Stimulated activated CD4-positive, alpha-beta T cell treated with anti-CD3 and anti-CD28 coated beads, Interleukin-4, amount 100 ng/mL, for 1 hour (primary cell): ENCODE measurements around the gene INPP5D.
"Not testable (repeated sequence)": the region's sequence is repeated elsewhere in the genome, so short reads cannot be mapped to it uniquely, and the experiment has no call there.

Experiments
- DNase-seq: peaks from one replicate; pipeline ENCODE4 v3.0.0-alpha.2; 2020

The INPP5D gene

DNA sequence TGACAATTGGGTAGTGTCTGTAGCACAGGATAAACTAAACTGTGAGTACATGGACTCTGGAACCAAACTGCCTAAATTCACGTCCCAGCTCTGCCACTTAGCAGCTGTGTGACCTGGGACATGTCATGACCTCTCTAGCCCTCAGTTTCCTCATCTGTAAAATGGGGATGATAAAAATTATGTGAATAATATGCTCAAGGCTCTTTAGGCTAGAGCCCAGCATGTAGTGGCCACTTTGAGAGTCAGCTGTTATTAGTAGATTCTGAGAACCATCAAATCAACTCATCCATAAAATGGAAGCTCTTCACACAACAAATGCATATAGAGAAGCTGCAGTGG is 87.7 kb downstream of the INPP5D start:
- DNase-seq, result no peak

- no peak for DNase-seq
Observed at GRCh38 chr2:233148354-233148753, 88.2 kb downstream of the INPP5D start.

GRCh38 chr2:233152541-233152940 is 92.4 kb downstream of the INPP5D start:
- DNase-seq, result no peak

DNA sequence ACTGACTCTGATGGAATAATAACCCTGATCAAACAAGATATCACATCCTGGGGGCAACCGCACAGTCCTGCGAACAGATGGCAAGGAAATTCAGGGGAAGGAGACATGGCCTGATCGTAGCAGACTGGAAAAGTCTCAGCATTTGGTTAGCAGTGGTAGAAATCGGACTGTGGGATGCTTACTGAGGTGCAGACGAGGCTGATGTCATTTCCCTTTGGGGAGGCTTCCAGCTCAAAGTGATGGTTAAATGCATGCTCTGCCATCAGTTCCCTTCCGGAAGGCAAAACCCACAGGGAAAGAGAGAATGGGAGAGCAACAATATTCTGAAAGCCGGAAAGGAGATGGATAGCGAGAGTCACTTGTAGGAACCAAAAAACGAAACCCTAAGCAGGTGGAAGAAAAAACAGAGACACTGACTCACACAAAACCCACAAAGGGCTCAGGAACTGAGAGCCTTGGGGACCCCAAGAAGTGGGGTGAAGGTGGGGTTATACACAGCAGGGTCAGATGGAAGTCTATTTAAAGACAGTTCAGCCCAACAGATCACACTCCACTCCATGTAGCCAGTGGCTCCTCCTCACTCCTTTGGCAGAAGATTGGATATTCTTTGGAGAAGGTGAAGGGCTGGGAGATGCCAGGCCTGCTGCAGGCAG is 93.1 kb downstream of the INPP5D start:
- no peak for DNase-seq

DNA sequence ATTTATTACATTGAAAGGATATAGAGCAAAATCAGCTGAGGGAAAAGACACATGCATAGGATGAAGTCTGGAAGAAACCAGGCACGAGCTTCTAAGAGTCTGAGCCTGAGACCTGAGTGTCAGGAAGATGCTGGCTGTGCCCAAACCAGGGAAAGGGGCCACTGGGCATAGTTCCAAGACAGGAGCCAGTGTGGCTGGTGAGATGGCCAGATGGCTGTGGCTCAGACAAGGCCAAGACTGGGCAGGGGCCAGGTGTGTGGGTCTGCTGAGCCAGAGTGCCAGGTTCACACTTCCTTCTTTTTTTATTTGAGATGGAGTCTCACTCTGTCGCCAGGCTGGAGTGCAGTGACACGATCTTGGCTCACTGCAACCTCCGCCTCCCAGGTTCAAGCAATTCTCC is 95.9 kb downstream of the INPP5D start:
- no peak for DNase-seq

DNA sequence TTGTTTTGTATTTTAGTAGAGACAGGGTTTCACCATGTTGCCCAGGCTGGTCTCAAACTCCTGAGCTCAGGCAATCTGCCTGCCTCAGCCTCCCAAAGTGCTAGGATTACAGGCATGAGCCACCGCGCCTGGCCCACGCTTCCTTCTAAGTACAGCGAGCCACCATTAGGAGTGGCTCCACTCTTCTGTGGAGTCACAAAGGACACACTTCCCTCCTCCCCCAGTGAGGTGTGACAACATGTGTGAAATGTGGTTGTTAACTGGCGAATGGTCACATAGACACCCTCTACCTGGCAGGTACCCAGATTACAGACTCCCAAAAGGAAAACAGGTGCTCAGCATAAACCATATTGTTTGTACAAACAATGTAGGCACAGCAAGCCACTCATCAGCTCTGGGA is 96.3 kb downstream of the INPP5D start:
- DNase-seq, result not testable (repeated sequence)

- no peak for DNase-seq
Observed at GRCh38 chr2:233161730-233162129, 101.6 kb downstream of the INPP5D start.

DNA sequence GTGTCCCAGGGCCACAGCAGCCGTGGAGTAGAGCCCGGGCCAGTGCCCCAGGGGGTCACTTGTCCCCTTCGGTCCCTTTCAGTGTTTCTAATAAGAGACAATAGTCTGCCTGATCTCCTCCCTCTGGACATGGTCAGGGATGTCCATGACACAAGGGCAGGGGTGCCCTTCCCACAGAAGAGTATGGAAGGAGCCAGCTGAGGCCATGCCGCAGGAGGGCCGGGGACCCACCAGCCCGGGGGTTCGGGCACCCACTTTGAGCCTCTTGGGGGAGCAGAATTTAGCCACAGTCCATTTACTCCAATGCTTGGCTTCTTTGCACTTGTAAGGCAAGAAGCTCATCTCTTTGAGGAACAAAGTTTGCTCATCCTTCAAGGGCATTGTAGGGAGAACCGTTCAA is 102.6 kb downstream of the INPP5D start:
- no peak for DNase-seq

DNA sequence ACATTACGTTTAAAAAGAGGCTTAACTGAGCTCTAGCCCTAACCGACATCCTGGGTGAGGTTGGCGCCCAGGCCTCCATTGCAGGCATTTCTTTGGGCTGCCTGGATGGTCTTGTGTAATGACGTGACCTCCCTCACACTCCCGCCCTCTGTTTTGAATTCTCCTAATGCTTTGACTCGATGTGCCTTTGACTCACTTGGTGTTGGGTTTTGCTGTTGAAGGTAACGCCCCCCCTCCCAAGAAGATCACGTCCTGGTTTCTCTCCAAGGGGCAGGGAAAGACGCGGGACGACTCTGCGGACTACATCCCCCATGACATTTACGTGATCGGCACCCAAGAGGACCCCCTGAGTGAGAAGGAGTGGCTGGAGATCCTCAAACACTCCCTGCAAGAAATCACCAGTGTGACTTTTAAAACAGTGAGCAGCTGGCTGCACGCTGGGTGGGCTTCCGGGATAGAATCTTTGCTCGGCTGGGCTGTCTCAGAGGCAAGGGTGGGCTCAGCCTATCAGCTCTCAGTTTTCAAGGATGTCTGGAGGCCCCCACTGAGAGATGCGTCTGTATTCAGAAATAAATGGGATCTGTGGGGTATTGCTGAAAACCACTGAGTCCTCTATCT is 103.5 kb downstream of the INPP5D start:
- DNase-seq, result no peak

- DNase-seq, result no peak
Observed at GRCh38 chr2:233164128-233164635, 104.0 kb downstream of the INPP5D start.

- no peak for DNase-seq
Observed at GRCh38 chr2:233164967-233165366, 104.8 kb downstream of the INPP5D start.

DNA sequence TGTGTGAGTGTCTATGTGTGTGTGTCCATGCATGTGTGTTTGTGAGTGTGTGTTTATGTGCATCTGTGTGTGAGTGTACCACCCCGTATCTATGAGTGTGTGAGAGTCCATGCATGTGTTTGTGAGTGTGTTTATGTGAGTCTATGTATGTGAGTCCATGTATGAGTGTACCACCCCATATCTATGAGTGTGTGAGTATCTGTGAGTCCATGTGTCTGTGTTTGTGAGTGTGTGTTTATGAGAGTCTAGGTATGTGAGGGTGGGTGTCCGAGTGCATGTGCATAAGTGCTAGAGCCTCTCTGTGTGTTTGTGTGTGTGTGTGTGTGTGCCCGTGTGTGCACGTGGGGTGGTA is 105.4 kb downstream of the INPP5D start:
- no peak for DNase-seq

DNA sequence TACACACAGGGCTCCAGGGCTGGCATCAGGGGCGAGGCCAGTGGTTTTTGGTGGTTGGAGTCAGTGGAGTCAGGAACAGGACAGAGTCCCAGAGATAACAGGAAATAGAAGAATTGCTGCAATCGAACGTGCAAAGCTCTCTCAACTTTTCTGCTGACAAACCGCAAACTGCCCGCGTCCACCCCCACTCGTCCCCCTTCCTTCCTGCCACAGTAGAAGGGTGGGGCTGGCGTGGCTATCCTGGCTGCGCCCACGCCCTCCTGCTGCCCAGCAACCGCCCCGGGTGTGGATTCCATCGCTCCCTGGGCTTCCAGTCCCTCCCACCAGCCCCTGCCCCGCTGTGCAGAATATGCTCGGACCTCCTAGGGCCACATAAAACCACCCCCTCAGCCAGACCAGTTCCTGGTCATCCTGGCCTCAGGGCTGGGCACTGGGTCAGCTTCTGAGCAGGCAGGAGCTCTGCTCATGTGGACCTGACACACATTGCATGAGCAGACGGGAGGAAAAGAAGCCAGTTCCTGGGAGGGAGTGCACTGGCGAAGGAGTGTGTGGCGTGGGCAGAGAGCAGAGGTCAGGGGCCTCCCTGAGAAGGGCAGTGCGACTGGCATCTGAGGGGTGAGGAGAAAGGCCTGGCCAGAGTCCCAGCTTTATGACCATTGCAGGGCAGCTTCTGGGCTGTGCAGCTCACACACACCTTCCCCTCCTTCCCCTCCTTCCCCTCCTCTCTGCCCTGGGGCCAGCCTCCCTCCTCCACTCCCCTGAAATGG is 105.9 kb downstream of the INPP5D start:
- DNase-seq, result no peak

DNA sequence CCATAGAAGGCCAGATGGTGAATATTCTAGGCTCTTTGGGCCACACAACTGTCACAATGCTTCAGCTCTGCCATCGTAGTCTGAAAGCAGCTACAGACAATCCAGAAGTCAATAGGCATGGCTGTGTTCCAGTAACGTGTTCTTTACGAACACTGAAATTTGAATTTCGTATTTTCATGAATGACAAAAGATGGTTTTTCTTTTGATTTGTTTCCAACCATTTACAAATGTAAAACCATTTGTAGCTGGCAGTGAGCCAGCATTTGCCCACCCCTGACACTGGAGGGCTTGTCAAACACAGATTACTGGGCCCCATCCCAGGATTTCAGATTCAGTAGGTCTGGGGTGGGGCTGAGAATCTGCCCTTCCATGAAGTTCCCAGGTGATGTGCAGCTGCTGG is 108.3 kb downstream of the INPP5D start:
- DNase-seq, result no peak

DNA sequence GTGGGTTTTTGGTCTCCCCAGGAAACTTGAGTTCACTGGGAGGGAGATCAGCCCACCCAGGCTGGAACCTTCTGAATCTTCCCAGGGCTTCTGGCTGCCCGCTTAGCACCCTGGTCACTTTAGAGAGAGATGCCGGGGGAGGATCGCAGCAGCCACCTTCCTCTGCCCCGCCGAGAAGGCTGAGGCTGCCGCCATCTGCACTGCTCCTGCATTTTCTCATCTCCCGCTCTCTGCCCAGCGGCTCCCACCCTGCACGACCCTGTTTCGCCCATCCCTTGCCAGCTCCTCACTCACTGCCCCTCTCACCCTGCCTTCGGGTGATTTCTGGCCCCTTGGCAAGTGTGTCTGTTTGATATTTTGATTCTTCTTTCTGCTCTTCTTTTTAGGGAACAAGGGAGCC is 108.8 kb downstream of the INPP5D start:
- no peak for DNase-seq

GRCh38 chr2:233171344-233171743 is 111.2 kb downstream of the INPP5D start:
- no peak for DNase-seq

GRCh38 chr2:233173115-233173514 is 113.0 kb downstream of the INPP5D start:
- DNase-seq, result no peak

GRCh38 chr2:233174137-233174536 is 114.0 kb downstream of the INPP5D start:
- DNase-seq, result no peak

- DNase-seq, result no peak
Observed at GRCh38 chr2:233178994-233179847, 119.1 kb downstream of the INPP5D start.

DNA sequence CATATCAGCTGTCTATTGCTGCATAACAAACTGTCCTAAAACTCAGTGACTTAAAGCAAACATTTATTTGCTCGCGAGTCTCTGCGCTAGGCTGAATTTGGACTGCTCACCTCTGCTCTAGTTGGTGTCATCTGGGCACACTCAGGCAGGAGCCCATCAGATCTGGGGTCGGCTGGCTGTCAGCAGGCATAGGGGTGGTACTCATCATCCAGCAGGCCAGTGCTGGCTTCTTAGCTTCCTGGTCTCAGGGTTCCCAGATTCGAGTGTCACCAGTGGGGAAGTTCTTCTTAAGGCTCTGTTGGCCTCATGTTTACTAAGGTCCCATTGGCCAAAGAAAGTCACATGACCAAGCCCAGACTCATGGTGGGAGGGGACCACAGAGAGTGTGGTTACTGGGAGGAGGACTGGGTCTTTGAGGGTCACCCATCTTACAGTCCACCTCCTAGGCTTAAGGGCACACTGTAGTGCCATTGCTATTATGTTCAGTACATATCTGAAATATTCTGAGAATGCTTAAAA is 119.8 kb downstream of the INPP5D start:
- DNase-seq, result no peak

GRCh38 chr2:233183869-233184418 is 123.8 kb downstream of the INPP5D start:
- DNase-seq, result no peak

GRCh38 chr2:233184669-233185068 is 124.5 kb downstream of the INPP5D start:
- DNase-seq, result no peak

DNA sequence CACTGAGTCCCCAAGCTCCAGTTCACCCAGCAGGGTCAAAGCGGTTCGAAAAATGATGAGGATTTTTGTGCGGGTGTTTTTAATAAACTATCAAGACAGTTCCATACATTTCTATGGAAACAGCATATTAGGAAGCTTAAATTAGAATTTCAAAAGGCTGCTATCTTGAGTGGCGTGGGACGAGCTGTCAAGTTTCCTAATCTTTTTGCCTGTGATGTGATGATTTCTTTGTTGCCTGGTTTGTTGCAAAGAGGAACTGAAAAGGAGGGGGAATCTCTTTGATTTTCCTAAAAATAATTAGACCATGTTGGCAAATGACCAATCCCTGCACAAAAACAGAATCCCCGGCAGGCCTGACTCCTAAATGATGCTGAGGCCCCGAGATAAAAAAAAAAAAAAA is 125.2 kb downstream of the INPP5D start:
- no peak for DNase-seq
